IPS-18c (cell line): Measurements from ENCODE around the gene RGS16.

Source experiments
- H3K4me3 ChIP-seq: 2 replicates; pipeline ENCODE4 v1.7.0; 2013; ENCODE audit warnings: low read depth, mild to moderate bottlenecking, low read length, moderate library complexity; ENCODE audit not compliant: insufficient read depth
- H3K9me3 ChIP-seq: one replicate; pipeline ENCODE4 v1.6.1; 2013; ENCODE audit warnings: mild to moderate bottlenecking, low read length, moderate library complexity; ENCODE audit not compliant: control insufficient read depth, insufficient read depth

Gene RGS16

DNA sequence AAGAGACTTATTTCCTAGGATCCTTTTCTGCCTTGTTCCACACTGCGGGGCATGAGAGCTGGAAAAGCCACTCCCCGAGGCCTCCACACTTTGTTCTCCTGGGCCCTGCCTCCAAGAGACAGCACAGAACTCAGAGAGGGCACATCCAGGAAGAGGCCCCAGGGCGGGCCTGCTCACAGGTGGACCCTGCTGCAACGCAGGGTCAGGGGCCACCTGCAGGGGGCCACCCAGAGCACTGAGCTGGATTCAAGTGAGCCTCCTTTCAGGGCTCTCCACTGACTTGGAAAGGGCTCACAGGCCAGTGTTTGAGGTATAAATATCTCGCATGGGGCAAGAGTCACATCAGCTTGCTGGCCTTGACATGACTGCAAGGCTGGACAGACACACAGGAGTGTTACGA, 4.8 kb downstream of the RGS16 start:
- Histone ChIP-seq H3K9me3 (no peaks in the 10 kb centered on the region), H3K4me3 (no peak overlapping the region)

DNA sequence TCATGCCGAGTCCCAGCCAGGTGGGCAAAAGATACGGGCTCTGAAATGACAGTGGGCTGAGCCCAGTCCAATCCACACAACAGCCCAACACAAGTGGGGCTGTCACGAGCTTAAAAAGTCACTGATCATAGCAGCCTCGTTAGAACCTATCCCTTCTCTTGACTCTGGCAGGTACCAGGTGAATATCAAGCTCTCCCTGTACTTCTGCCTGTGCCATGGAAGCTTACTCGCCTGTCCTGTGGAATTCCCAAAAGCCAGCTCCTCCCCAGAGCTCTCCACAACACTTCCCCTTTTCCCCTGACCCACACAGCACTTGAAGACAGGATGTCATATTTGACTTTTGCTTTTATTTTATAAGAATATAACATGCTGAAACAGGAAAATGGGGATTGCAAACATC, 5.9 kb downstream of the RGS16 start:
- H3K9me3 ChIP-seq: no peaks in the 10 kb centered on the region
- no peak overlapping the region for H3K4me3 ChIP-seq

DNA sequence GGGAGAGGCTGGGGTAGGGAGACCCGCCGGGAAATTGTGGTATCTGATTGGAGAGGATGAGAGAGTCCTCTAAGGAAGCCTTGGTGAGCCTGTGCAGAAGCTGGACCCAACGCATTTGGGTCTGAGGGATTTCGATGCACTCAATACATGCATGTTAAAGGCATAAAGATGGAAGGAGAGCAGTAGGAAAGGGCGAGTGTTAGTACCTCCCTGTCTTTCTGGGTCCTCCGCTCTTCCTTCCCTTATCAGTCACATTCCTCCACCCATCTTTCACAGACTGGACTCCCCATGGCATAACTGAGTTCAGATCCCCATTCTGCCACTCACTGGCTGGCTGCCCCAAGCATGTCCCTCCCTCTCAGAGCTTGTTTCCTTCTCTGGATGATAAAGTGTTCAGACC, 7.3 kb downstream of the RGS16 start:
- no peak overlapping the region for H3K4me3 ChIP-seq
- H3K9me3 ChIP-seq: no peaks in the 10 kb centered on the region

DNA sequence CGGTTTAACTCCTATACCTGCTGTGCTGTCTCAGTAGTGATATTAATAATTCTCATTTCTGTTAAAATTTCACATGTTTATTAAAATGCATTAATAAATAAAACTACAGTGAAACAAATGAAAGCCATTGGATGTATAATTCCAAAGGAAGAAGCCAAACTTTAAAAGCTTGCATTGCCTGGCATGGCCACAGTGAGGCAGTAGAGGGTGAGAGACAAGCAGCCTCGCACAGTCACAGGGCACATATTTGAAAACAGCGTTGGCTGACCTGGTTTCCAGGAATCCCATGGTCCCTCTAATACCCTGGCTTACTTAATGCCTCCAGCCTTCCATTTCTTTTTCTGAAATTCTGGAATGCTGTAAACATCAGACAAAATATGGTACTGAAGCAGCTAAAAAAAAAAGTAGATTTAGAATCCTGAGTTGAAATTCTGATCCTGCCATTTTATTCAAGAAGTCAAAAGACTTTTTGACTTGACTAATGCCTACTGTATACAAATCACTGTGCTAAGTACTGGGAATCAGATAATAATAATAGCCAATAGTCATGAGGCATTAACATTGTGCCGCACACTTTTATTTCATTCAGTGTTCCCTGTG, 8.4 kb downstream of the RGS16 start:
- no peaks in the 10 kb centered on the region for H3K9me3 ChIP-seq
- H3K4me3 ChIP-seq: no peak overlapping the region

DNA sequence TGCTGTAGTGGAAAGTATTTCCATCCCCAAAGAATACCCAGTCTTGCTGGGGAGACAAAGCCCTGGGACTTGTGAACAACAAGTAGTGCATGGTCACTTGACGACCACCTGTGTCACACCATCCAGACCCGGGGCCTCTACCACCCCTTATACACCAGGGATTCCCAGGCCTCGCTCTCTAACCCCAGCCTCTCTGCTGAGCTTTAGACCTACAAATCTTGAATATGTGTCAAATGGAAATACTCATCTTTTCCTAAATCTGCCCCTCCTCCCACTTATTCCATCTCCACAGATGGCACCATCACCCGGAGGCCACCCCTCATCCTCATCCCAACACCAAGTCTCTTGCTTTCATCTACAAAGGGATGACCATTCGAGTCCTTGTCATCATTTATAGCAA, 14.3 kb downstream of the RGS16 start:
- H3K9me3 ChIP-seq: no peaks in the 10 kb centered on the region
- H3K4me3 ChIP-seq: no peak overlapping the region

DNA sequence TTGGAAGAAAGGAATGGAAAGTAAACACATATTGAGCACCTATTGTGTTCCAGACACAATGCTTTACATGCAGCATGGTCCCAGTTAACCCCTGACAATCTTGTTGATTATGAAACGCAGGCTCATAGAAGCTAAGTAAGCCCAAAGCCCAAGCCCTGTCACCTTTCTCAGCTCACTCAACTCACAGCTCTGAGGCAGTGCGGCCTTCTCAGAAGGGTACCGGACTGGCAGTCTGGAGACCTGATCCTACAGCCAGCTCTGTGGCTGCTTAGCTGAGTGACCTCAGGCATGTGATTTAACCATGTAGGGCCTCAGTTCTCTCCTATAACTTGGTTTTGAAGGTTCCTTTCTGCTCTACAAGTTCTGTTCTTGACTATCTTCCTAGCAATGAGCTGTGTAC, 14.7 kb downstream of the RGS16 start:
- H3K9me3 ChIP-seq: no peaks in the 10 kb centered on the region
- H3K4me3 ChIP-seq: no peak overlapping the region; the same call in 1 of the 2 replicates

DNA sequence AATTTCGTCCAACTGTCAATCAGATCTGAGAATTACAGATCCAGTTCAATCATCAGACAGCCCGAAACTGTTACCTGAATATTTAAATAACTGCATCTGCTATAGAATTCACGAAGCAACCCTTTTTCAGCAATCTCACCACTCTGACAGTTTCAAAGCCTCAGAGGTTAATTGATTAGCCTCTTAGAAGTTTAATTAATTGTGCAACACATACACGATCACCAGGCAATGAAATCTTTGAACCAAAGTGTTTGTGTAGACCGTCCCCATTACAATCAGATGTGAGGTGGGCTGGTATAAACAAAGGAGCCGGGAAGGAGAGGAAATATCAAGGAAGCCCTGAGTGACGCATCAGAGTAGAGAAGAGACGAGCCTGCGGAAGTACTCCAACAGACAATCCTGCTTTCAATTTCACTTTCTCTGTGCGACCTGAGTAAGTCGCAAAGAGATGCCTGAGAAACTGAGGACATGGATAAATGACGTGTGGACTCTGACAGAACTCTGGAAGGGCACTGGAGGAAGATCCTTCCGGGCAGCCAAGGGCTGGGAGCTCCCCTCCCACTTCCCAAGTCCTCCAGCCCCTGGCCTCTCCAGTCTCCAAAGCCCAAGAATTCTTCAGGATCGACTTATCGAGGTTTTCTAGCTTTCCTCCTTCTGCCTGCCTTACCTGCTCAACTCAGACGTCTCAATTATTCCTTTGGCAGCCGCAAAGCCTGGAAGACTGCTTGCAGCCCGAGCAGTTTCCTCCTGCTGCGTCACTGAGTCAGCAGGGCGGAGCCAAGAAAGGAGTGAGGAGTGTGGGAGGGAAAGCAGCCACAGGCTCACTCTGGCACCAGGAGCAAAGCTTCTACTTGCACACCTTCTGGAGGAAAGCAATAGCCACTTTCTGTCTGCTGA, 15.4 kb downstream of the RGS16 start, which contains the start of gene RNASEL:
RNASEL (minus strand) TSS at position 757 of the 897 bp plus-strand sequence. CDS start 2,450 bp downstream, outside the sequence.
- Histone ChIP-seq H3K9me3 (no peaks in the 10 kb centered on the region), H3K4me3 (peak within 1 kb of the TSS; percentile 53)

DNA sequence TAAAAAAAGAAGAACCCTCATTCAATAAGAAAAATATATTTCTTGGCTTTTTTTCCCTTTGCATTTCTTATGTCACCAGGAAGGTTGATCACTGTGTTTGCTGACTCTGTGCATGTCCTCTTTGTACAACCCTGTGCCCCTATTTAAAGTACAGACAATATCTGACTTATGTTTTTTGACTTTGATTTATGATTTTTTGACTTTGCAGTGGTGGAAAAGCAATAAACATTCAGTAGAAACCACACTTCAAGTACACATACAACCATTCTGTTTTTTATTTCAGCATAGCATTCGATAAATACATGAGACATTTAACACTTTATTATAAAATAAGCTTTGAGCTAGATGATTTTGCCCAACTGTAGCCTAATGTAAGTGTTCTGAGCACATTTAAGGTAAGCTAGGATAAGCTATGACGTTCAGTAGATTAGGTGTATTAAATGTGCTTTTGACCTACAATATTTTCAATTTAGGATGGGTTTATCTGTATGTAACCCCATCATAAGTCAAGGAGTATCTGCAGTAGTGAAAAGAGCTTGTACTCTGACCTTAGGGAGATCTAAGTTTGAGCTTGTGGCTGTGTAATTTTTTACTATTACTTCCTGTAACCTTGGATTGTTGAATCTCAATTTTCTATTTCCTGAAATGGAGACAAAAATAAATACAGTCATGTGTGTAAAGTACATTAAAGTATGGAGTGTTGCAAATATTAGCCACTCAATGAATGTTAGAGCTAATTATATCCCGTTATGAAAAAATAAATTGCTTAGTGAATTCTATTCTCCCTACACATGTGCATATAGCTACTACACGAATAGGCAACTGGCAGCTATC, 16.3 kb downstream of the RGS16 start:
- no peak overlapping the region; the same call in 1 of the 2 replicates for H3K4me3 ChIP-seq

DNA sequence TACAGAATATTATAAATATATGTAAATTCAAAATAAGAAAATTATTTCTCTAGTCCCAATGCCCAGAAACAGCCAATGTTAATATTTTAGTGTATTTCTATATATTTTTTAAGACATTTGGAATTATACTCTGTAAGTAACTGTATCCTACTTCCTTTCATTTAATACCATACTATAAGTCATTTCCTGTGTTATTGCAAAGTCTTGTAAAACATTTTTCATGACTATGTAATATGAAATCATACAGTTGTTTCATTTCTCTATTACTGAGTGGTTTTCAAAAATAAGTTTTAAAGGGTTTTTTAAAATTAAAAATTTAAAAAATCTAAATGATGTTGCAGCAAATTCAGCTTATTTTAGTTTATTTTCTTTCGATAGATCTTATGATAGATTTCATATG, 17.1 kb downstream of the RGS16 start:
- peaks cover 4% of the 10 kb centered on the region for H3K9me3 ChIP-seq
- no peak overlapping the region for H3K4me3 ChIP-seq

More for the DNA sequence above, 16.3 kb downstream of the RGS16 start:
- H3K9me3 ChIP-seq: no peaks in the 10 kb centered on the region

DNA sequence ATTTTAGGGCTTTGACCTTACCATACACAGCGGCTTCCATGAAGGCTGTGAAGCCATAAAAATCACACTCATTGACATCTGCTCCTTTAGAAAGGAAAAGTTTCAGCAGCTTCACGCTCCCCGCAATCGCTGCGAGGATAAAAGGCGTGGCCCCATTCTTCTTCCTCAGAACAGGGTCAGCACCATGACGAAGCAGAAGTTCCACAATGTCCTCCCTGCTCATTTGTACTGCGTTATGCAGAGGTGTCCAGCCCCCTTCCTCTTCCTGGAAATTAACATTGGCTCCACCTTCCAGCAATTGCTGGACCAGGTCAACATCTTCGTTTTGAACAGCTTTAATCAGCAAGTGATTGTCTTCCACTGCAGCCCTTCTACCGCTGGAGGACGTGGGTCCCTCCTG, 17.8 kb downstream of the RGS16 start:
- H3K9me3 ChIP-seq: peaks cover 4% of the 10 kb centered on the region

DNA sequence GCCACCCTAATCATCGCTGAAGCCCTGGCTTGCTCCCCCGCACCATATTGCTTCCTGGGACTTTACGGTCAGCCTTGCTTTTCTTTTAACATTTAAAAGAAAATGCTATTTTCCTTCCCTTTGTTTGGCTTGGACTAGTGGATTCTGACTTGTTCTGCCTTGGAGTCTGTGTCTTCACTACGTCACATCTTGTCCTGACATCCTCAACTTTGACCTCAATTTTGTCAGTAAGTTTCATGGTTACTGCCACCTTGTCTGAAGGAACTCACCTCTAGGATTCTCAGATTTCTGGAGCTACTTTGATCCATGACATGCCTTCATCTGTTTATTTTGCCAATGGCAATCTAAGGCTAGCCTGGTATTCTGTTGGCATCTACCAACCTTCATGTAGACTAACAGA, 19.4 kb downstream of the RGS16 start:
- H3K4me3 ChIP-seq: no peak overlapping the region

More for the DNA sequence above, 17.8 kb downstream of the RGS16 start:
- H3K4me3 ChIP-seq: no peak overlapping the region

DNA sequence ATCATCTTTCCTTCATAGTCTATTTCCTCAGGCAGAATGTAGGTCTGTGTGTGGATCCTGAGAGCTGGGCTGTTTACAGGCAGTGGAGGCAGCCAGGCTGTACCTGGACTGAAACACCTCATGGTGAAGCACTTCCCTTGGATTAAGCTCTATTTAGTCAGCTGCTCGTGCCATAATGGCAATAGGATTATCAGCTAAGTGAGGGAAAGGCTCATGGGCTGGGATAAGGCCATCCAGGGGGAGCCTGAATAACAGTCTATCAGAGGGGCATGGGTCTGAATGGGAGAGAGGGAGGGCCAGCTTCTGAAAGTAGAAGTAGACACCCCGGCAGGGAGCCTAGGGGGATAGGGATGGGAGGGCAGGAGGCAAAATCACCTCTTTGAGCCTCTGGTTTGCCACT, 23.5 kb downstream of the RGS16 start:
- Histone ChIP-seq H3K4me3 (no peak overlapping the region), H3K9me3 (peaks cover 4% of the 10 kb centered on the region)

More for the DNA sequence above, 19.4 kb downstream of the RGS16 start:
- peaks cover 4% of the 10 kb centered on the region for H3K9me3 ChIP-seq

DNA sequence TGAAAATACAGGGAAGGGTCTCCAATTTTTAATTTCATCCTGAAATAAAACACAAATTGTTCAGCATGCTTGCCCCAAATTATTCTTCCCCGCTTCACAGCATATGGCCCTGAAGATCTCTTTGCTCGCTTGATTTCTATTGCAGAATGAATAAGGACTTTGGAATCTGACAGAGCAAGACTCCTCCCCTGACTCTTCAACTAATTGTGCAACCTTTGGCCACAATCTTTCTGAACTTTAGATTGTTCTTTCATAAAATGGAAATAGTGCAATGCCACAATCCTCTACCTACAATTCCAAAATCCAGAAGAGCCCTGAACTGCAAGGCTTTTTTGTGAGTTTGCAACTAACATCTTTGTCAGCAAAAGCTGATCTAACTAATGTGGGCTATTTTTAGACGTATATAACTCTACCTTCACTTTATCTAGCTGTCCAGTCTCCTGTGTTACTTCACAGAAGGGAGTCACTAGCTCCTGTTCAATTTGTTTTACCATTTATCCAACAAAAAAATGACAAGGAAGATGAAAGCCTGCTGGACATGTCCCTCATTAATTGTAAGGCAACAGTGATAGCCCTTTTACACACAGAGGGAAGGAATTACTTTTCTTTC, 28.5 kb downstream of the RGS16 start:
- Histone ChIP-seq H3K9me3 (no peaks in the 10 kb centered on the region), H3K4me3 (no peak overlapping the region)

DNA sequence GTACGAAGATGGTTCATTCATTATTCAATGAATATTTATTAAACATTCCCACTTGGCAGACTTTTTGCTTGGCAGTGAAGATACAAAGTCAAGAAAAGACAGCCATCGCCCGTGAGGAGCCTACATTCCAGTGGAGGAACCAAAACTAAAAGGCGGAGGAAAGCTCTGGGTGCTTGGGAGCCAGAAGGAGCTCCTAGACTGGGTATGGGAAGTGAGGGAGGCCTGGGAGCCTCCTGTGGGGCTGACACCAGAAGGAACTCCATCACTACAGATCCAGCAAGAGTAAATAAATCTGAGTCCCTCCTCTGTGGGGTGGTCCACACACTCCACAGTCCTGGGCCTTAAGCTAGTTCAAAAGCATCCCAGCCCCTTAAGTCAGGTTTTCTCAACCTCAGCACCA, 30.0 kb downstream of the RGS16 start:
- no peaks in the 10 kb centered on the region for H3K9me3 ChIP-seq
- no peak overlapping the region for H3K4me3 ChIP-seq

DNA sequence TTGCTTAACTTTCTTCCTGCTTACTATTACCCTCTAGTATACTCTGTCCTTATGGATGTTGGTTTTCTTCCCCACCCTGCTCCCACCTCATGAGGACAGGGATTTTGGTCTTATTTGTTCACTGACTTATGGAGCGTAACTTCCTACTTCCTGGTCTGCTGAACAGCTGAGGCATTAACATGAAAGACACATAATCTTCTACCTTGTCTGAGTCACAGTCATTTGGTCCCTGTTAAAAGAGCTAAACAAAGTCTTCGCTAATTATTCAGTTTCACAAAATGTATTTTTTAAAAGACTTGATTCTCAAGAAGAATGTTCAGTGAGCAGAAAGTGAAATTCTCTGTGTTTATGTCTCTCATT, 33.6 kb downstream of the RGS16 start:
- no peaks in the 10 kb centered on the region for H3K9me3 ChIP-seq
- no peak overlapping the region for H3K4me3 ChIP-seq

DNA sequence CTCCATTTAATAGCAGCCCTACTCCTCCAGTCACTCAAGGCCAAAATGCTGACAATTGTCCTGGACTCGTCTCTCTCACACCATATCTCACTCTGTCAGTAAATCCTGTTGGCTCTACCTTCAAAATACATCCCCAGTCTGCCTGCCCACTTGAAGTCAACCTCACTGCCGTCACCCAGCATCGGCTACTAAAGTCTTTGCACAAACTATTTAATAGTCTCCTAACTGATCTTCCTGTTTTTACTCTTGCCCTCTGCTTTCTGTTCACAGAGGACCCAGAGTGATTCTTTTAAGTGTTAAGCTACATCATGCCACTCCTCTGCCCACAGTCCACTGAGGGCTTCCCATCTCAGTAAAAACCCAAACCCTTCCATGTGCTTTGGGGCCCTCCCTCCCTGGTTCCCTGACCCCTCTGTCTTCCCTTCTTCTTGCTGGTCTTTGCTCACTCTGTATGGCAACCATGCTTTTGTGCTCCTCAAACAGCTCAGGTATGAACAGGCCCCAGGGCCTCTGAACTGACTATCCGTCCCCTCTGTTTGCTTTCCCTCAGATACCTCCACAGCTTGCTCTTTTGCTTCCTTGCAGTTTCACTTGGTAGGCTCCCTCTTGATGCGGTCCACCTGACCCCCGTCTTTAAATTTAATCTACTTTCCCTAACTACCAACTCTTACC, 34.1 kb downstream of the RGS16 start:
- no peaks in the 10 kb centered on the region for H3K9me3 ChIP-seq
- H3K4me3 ChIP-seq: no peak overlapping the region
